Progenitor cell of endocrine pancreas (in vitro differentiated cells): ENCODE results near the gene NTN5. TPM values are rescaled to one million over a fixed set of nuclear protein-coding genes. Genes with fewer than 3 reads are reported as not detected.

Experiments
- DNase-seq: peaks from one replicate; pipeline ENCODE4 v3.0.0; 2021; ENCODE audit warnings: low spot score; ENCODE audit not compliant: unreplicated experiment
- H3K27ac Mint-ChIP-seq: 2 replicates; pipeline ENCODE4 v1.8.0; 2021; ENCODE audit warnings: mild to moderate bottlenecking, moderate library complexity, mixed read lengths
- H3K27me3 Mint-ChIP-seq: 2 replicates; pipeline ENCODE4 v1.8.0; 2021; ENCODE audit warnings: mixed read lengths
- H3K36me3 Mint-ChIP-seq: 2 replicates; pipeline ENCODE4 v1.8.0; 2022; ENCODE audit warnings: mixed read lengths; ENCODE audit not compliant: insufficient read depth
- H3K4me1 Mint-ChIP-seq: 2 replicates; pipeline ENCODE4 v1.8.0; 2021; ENCODE audit warnings: low read depth, mixed read lengths
- H3K4me3 Mint-ChIP-seq: 2 replicates; pipeline ENCODE4 v1.8.0; 2021; ENCODE audit warnings: low read depth, mild to moderate bottlenecking, moderate library complexity, mixed read lengths
- H3K9me3 Mint-ChIP-seq: 2 replicates; pipeline ENCODE4 v1.8.0; 2021; ENCODE audit warnings: low read depth, mixed read lengths
- total RNA-seq: library from RNA; stranded (reverse); gene quantifications from 2 replicates; pipeline ENCODE4 v1.2.1, GENCODE V29; 2021
- TF ChIP-seq, protein P1 (sequence below): fragments of 200-600 bp; sonication (generic); IDR thresholded peaks from one replicate; pipeline ENCODE4 v1.5.0; 2021; ENCODE audit warnings: antibody characterized with exemption, mild to moderate bottlenecking; ENCODE audit not compliant: unreplicated experiment

Gene NTN5
- total RNA-seq, 1 donor from 2014 or later = 0.91 TPM

- DNase-seq = no peak
- no peaks in the 10 kb centered on the region for H3K9me3 Mint-ChIP-seq
- H3K27me3 Mint-ChIP-seq = no peaks in the 10 kb centered on the region
- peaks cover 10% of the 10 kb centered on the region for H3K36me3 Mint-ChIP-seq
- peaks cover 26% of the 10 kb centered on the region for H3K4me1 Mint-ChIP-seq
- TF ChIP-seq, protein P1, sequence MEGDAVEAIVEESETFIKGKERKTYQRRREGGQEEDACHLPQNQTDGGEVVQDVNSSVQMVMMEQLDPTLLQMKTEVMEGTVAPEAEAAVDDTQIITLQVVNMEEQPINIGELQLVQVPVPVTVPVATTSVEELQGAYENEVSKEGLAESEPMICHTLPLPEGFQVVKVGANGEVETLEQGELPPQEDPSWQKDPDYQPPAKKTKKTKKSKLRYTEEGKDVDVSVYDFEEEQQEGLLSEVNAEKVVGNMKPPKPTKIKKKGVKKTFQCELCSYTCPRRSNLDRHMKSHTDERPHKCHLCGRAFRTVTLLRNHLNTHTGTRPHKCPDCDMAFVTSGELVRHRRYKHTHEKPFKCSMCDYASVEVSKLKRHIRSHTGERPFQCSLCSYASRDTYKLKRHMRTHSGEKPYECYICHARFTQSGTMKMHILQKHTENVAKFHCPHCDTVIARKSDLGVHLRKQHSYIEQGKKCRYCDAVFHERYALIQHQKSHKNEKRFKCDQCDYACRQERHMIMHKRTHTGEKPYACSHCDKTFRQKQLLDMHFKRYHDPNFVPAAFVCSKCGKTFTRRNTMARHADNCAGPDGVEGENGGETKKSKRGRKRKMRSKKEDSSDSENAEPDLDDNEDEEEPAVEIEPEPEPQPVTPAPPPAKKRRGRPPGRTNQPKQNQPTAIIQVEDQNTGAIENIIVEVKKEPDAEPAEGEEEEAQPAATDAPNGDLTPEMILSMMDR = no peak
- H3K27ac Mint-ChIP-seq = peak overlapping the region; percentile 90
- no peak overlapping the region for H3K4me3 Mint-ChIP-seq
Observed at GRCh38 chr19:48613024-48613851, 59.6 kb downstream of the NTN5 start.

- TF ChIP-seq, protein P1 = no peak
- Mint-ChIP-seq H3K27ac (no peak overlapping the region), H3K4me3 (no peak overlapping the region), H3K9me3 (no peaks in the 10 kb centered on the region), H3K27me3 (no peaks in the 10 kb centered on the region), H3K4me1 (peaks cover 14% of the 10 kb centered on the region), H3K36me3 (peaks cover 8% of the 10 kb centered on the region)
- no peak for DNase-seq
Observed at GRCh38 chr19:48611872-48612271, 60.9 kb downstream of the NTN5 start.

Other genes with a start within 250 kb of the NTN5 start
- 35.7 and 35.9 TPM in 2 replicates for gene GRWD1, start 227.0 kb downstream of the NTN5 start, total RNA-seq
- gene KCNJ14, start 217.4 kb downstream of the NTN5 start, total RNA-seq = 2.0 TPM in 2 replicates
- gene CYTH2, start 203.6 kb downstream of the NTN5 start, total RNA-seq = 248 TPM in 2 replicates
- gene LMTK3, start 161.2 kb downstream of the NTN5 start, total RNA-seq = 11.4 and 12.7 TPM in 2 replicates
- not detected in 2 replicates for gene SULT2B1, start 120.8 kb downstream of the NTN5 start, total RNA-seq
- not detected in 2 replicates for gene SPACA4, start 66.3 kb downstream of the NTN5 start, total RNA-seq
- gene FAM83E, start 57.9 kb downstream of the NTN5 start, total RNA-seq = 3.8 and 4.3 TPM in 2 replicates
- gene RPL18, start 53.8 kb downstream of the NTN5 start, total RNA-seq = 1,379 and 1,392 TPM in 2 replicates
- 137 and 138 TPM in 2 replicates for gene SPHK2, start 53.5 kb downstream of the NTN5 start, total RNA-seq
- gene DBP, start 35.6 kb downstream of the NTN5 start, total RNA-seq = 5.1 and 5.3 TPM in 2 replicates
- 8.9 and 9.6 TPM in 2 replicates for gene CA11, start 26.8 kb downstream of the NTN5 start, total RNA-seq
- gene FUT2, start 23.0 kb upstream of the NTN5 start, total RNA-seq = 1.4 and 2.4 TPM in 2 replicates
- gene MAMSTR, start 46.7 kb upstream of the NTN5 start, total RNA-seq = 2.0 and 2.1 TPM in 2 replicates
- gene RASIP1, start 67.6 kb upstream of the NTN5 start, total RNA-seq = 1.9 and 2.4 TPM in 2 replicates
- 0.55 and 1.0 TPM in 2 replicates for gene IZUMO1, start 73.9 kb upstream of the NTN5 start, total RNA-seq
- 5.4 and 6.9 TPM in 2 replicates for gene FUT1, start 79.6 kb upstream of the NTN5 start, total RNA-seq
- gene FGF21, start 82.5 kb upstream of the NTN5 start, total RNA-seq = not detected in 2 replicates
- 61.0 and 70.0 TPM in 2 replicates for gene BCAT2, start 138.0 kb upstream of the NTN5 start, total RNA-seq
- gene HSD17B14, start 163.5 kb upstream of the NTN5 start, total RNA-seq = 20.5 and 22.1 TPM in 2 replicates
- gene PLEKHA4, start 195.6 kb upstream of the NTN5 start, total RNA-seq = 8.5 and 11.7 TPM in 2 replicates
- gene PPP1R15A, start 199.4 kb upstream of the NTN5 start, total RNA-seq = 44.5 and 48.9 TPM in 2 replicates
- 0.46 TPM in 1 of 2 replicates, not detected in the other for gene TULP2, start 225.7 kb upstream of the NTN5 start, total RNA-seq
- gene NUCB1, start 227.3 kb upstream of the NTN5 start, total RNA-seq = 149 and 165 TPM in 2 replicates